Esophagus (tissue), 2 donors: ENCODE measurements around the gene SPATC1L. TPM values are rescaled to one million over a fixed set of nuclear protein-coding genes. Genes with fewer than 3 reads are reported as not detected.

Source experiments
- H3K27ac ChIP-seq, 2 donors: one replicate each; pipeline ENCODE4 v1.5.1; 2013; ENCODE audit warnings: low read depth in 2 of 2, mild to moderate bottlenecking in 2 of 2, inconsistent platforms in 1 of 2, low read length in 1 of 2, moderate library complexity in 1 of 2
- H3K27me3 ChIP-seq, 2 donors: one replicate each; pipeline ENCODE4 v1.6.1; 2013; ENCODE audit warnings: low read length in 2 of 2, control low read depth in 1 of 2, mild to moderate bottlenecking in 1 of 2; ENCODE audit not compliant: insufficient read depth in 2 of 2, control insufficient read depth in 1 of 2
- H3K36me3 ChIP-seq, 2 donors: one replicate each; pipeline ENCODE4 v1.6.1; 2013; ENCODE audit warnings: low read length in 1 of 2; ENCODE audit not compliant: control insufficient read depth in 2 of 2, insufficient read depth in 2 of 2
- H3K4me1 ChIP-seq, 2 donors: one replicate each; pipeline ENCODE4 v1.6.1; 2013; ENCODE audit warnings: low read length in 1 of 2; ENCODE audit not compliant: control insufficient read depth in 2 of 2, insufficient read depth in 2 of 2
- H3K4me3 ChIP-seq, 2 donors: one replicate each; pipeline ENCODE4 v1.5.1; 2013; ENCODE audit warnings: low read length in 2 of 2, mild to moderate bottlenecking in 2 of 2, low read depth in 1 of 2, moderate library complexity in 1 of 2
- H3K9me3 ChIP-seq, 2 donors: one replicate each; pipeline ENCODE4 v1.6.1; 2013; ENCODE audit warnings: mild to moderate bottlenecking in 2 of 2, low read depth in 1 of 2, low read length in 1 of 2, moderate library complexity in 1 of 2; ENCODE audit not compliant: control insufficient read depth in 2 of 2, insufficient read depth in 1 of 2
- WGBS, 2 donors: extraction: QIAGEN DNeasy Blood & Tissue Kit; methylation state at CpG; one replicate each; pipeline ENCODE4 v1.1.7; 2013; 5-methylcytosine and 5-hydroxymethylcytosine counted together
- polyA plus RNA-seq, 2 donors: library from polyadenylated mRNA; stranded (reverse); fragments of 200-250 nt; gene quantifications; one replicate each; pipeline ENCODE4 v1.2.3, GENCODE V29; 2013
- donor health status: healthy with polysubstance abuse.
- donor health status: Bipolar disorder and iron deficiency.

The SPATC1L gene
- polyA plus RNA-seq, 2 donors = 5.2 to 9.3 TPM

- Histone ChIP-seq H3K4me1 (peaks cover 4 to 5% of the 10 kb centered on the region in 2 donors), H3K36me3 (peaks cover 5 to 52% of the 10 kb centered on the region in 2 donors), H3K27ac (no peak overlapping the region), H3K9me3 (no peaks in the 10 kb centered on the region), H3K27me3 (no peaks in the 10 kb centered on the region), H3K4me3 (no peak overlapping the region)
- 77 to 85% methylated on average over 4 of the region's 4 CpGs for WGBS, 2 donors
These were observed 7.0 kb upstream of the SPATC1L start for GRCh38 chr21:46191257-46191685.

- Histone ChIP-seq H3K4me1 (peaks cover 4 to 5% of the 10 kb centered on the region in 2 donors), H3K36me3 (peaks cover 5 to 47% of the 10 kb centered on the region in 2 donors), H3K4me3 (no peak overlapping the region), H3K27me3 (no peaks in the 10 kb centered on the region), H3K27ac (peak overlapping the region in 1 of 2 donors; percentile 15), H3K9me3 (no peaks in the 10 kb centered on the region)
- 91 to 94% methylated on average over 15 of the region's 15 CpGs for WGBS, 2 donors
These were observed 6.4 kb upstream of the SPATC1L start for GRCh38 chr21:46190491-46191131.

- 95 to 97% methylated on average over 14 of the region's 14 CpGs for WGBS, 2 donors
- peaks cover 5 to 41% of the 10 kb centered on the region in 2 donors for H3K36me3 ChIP-seq
- H3K9me3 ChIP-seq = no peaks in the 10 kb centered on the region
- no peaks in the 10 kb centered on the region for H3K27me3 ChIP-seq
- H3K4me1 ChIP-seq = peaks cover 4 to 5% of the 10 kb centered on the region in 2 donors
- no peak overlapping the region for H3K27ac ChIP-seq
- no peak overlapping the region for H3K4me3 ChIP-seq
These were observed 5.8 kb upstream of the SPATC1L start for GRCh38 chr21:46189959-46190490.

GRCh38 chr21:46189213-46189958 is 5.1 kb upstream of the SPATC1L start:
- H3K4me1 ChIP-seq = peaks cover 4 to 7% of the 10 kb centered on the region in 2 donors
- peaks cover 5 to 35% of the 10 kb centered on the region in 2 donors for H3K36me3 ChIP-seq
- H3K27me3 ChIP-seq = no peaks in the 10 kb centered on the region
- peak overlapping the region in 1 of 2 donors; percentile 18 for H3K27ac ChIP-seq
- whole genome bisulfite sequencing, 2 donors = 73 to 82% methylated on average over 9 of the region's 9 CpGs
- no peaks in the 10 kb centered on the region for H3K9me3 ChIP-seq
- no peak overlapping the region for H3K4me3 ChIP-seq

- H3K27me3 ChIP-seq = no peaks in the 10 kb centered on the region
- no peak overlapping the region for H3K4me3 ChIP-seq
- H3K4me1 ChIP-seq = peaks cover 4 to 7% of the 10 kb centered on the region in 2 donors
- H3K9me3 ChIP-seq = no peaks in the 10 kb centered on the region
- H3K36me3 ChIP-seq = peaks cover under 1 to 26% of the 10 kb centered on the region in 2 donors
- peak overlapping the region in 1 of 2 donors; percentile 80 for H3K27ac ChIP-seq
- 56 to 58% methylated on average over 17 of the region's 17 CpGs for WGBS, 2 donors
These were observed 4.3 kb upstream of the SPATC1L start for GRCh38 chr21:46188226-46189212.

GRCh38 chr21:46187814-46188213 is 3.6 kb upstream of the SPATC1L start:
- H3K36me3 ChIP-seq = peaks cover 0 to 23% of the 10 kb centered on the region in 2 donors
- H3K4me3 ChIP-seq = no peak overlapping the region
- H3K27me3 ChIP-seq = no peaks in the 10 kb centered on the region
- H3K4me1 ChIP-seq = peaks cover 4 to 10% of the 10 kb centered on the region in 2 donors
- H3K27ac ChIP-seq = peak overlapping the region in 1 of 2 donors; percentile 50
- WGBS, 2 donors = 87 to 89% methylated on average over 7 of the region's 7 CpGs
- H3K9me3 ChIP-seq = no peaks in the 10 kb centered on the region

- whole genome bisulfite sequencing, 2 donors = 92 to 97% methylated on average over 8 of the region's 8 CpGs
- H3K27ac ChIP-seq = no peak overlapping the region
- peaks cover 0 to 21% of the 10 kb centered on the region in 2 donors for H3K36me3 ChIP-seq
- H3K4me1 ChIP-seq = peaks cover 4 to 10% of the 10 kb centered on the region in 2 donors
- no peaks in the 10 kb centered on the region for H3K9me3 ChIP-seq
- H3K4me3 ChIP-seq = no peak overlapping the region
- H3K27me3 ChIP-seq = no peaks in the 10 kb centered on the region
These were observed 3.0 kb upstream of the SPATC1L start for GRCh38 chr21:46187261-46187660.

GRCh38 chr21:46185716-46186115 is 1.5 kb upstream of the SPATC1L start:
- 78 to 87% methylated on average over 7 of the region's 7 CpGs for WGBS, 2 donors
- H3K4me3 ChIP-seq = no peak overlapping the region

More at GRCh38 chr21:46185716-46186115, 1.5 kb upstream of the SPATC1L start:
- Histone ChIP-seq H3K4me1 (peaks cover 0 to 10% of the 10 kb centered on the region in 2 donors), H3K27me3 (no peaks in the 10 kb centered on the region), H3K27ac (no peak overlapping the region), H3K36me3 (peaks cover 0 to 13% of the 10 kb centered on the region in 2 donors), H3K9me3 (no peaks in the 10 kb centered on the region)
